HG03378 (cell line): ENCODE data around the gene MERTK.
"Not testable (repeated sequence)": the region's sequence is repeated elsewhere in the genome, so short reads cannot be mapped to it uniquely, and the experiment has no call there.

Experiments
- ATAC-seq: cut with Tn5 transposase; IDR thresholded peaks from one replicate; pipeline ENCODE4 v1.9.1; 2021; ENCODE audit warnings: mild to moderate bottlenecking, moderate library complexity; ENCODE audit not compliant: unreplicated experiment

The MERTK gene

GRCh38 chr2:111944531-111945210 lies 46.3 kb downstream of the MERTK start:
- ATAC-seq: no peak

GRCh38 chr2:111945444-111946293 lies 47.3 kb downstream of the MERTK start:
- ATAC-seq: no peak

GRCh38 chr2:111946294-111947114 lies 48.1 kb downstream of the MERTK start:
- ATAC-seq: no peak

- no peak for ATAC-seq
Observed at GRCh38 chr2:111947219-111947618, 48.8 kb downstream of the MERTK start.

GRCh38 chr2:111948832-111949231 lies 50.4 kb downstream of the MERTK start:
- no peak for ATAC-seq

- no peak for ATAC-seq
Observed at GRCh38 chr2:111950236-111950635, 51.8 kb downstream of the MERTK start.

GRCh38 chr2:111951486-111951885 lies 53.1 kb downstream of the MERTK start:
- ATAC-seq: no peak

- ATAC-seq: no peak
Observed at GRCh38 chr2:111952871-111953452, 54.6 kb downstream of the MERTK start.

- ATAC-seq: no peak
Observed at GRCh38 chr2:111954602-111955332, 56.4 kb downstream of the MERTK start.

- no peak for ATAC-seq
Observed at GRCh38 chr2:111957872-111958354, 59.5 kb downstream of the MERTK start.

- no peak for ATAC-seq
Observed at GRCh38 chr2:111958901-111959300, 60.5 kb downstream of the MERTK start.

GRCh38 chr2:111961663-111962062 lies 63.3 kb downstream of the MERTK start:
- no peak for ATAC-seq

GRCh38 chr2:111963086-111963485 lies 64.7 kb downstream of the MERTK start:
- not testable (repeated sequence) for ATAC-seq

- ATAC-seq: not testable (repeated sequence)
Observed at GRCh38 chr2:111963508-111963907, 65.1 kb downstream of the MERTK start.

GRCh38 chr2:111965062-111965461 lies 66.7 kb downstream of the MERTK start:
- no peak for ATAC-seq

GRCh38 chr2:111966241-111966640 lies 67.8 kb downstream of the MERTK start:
- ATAC-seq: no peak

- no peak for ATAC-seq
Observed at GRCh38 chr2:111967018-111967417, 68.6 kb downstream of the MERTK start.

- ATAC-seq: no peak
Observed at GRCh38 chr2:111970453-111970852, 72.0 kb downstream of the MERTK start.

- no peak for ATAC-seq
Observed at GRCh38 chr2:111972955-111973565, 74.7 kb downstream of the MERTK start.

- no peak for ATAC-seq
Observed at GRCh38 chr2:111973701-111974100, 75.3 kb downstream of the MERTK start.
